Fibroblast of lung (primary cell): ENCODE data around the gene ZNHIT2. TPM values are rescaled to one million over a fixed set of nuclear protein-coding genes. Genes with fewer than 3 reads are reported as not detected.

ENCODE experiments used
- DNase-seq, 2 donors: peaks; one replicate each; pipeline versions ENCODE4 v3.0.0 to v3.0.0-alpha.2; 2010; ENCODE audit warnings: low read depth in 2 of 2
- H2AFZ ChIP-seq: 2 replicates; pipeline ENCODE4 v1.5.1; 2012; ENCODE audit warnings: low read length, control low read depth, inconsistent platforms
- H3K27ac ChIP-seq: 2 replicates; pipeline ENCODE4 v1.5.1; 2011; ENCODE audit warnings: low read length, control low read depth; ENCODE audit not compliant: insufficient read depth
- H3K27me3 ChIP-seq: 2 replicates; pipeline ENCODE4 v1.5.1; 2011; ENCODE audit warnings: mild to moderate bottlenecking, low read length; ENCODE audit not compliant: control insufficient read depth, insufficient read depth
- H3K36me3 ChIP-seq: 2 replicates; pipeline ENCODE4 v1.5.1; 2011; ENCODE audit warnings: low read length; ENCODE audit not compliant: control insufficient read depth, insufficient read depth
- H3K4me1 ChIP-seq: 2 replicates; pipeline ENCODE4 v1.5.1; 2011; ENCODE audit warnings: low read length; ENCODE audit not compliant: control insufficient read depth, insufficient read depth; ENCODE audit errors: extremely low read depth
- H3K4me2 ChIP-seq: 2 replicates; pipeline ENCODE4 v1.5.1; 2011; ENCODE audit warnings: low read length, control low read depth; ENCODE audit not compliant: insufficient read depth; ENCODE audit errors: extremely low read depth
- H3K4me3 ChIP-seq, 4 experiments: fragments of 200-600 bp in 1 of 4; sonication (generic) in 1 of 4; replicated peaks in 1 of 4; 2 replicates each; pipeline ENCODE4 v1.5.1; 2011 to 2016; ENCODE audit warnings: low read length in 4 of 4, low read depth in 3 of 4, mild to moderate bottlenecking in 3 of 4, control low read depth in 2 of 4, inconsistent platforms in 1 of 4, mixed read lengths in 1 of 4; ENCODE audit not compliant: insufficient read depth in 1 of 4; ENCODE audit errors: control extremely low read depth in 1 of 4
- H3K79me2 ChIP-seq: 2 replicates; pipeline ENCODE4 v1.5.1; 2012; ENCODE audit warnings: mild to moderate bottlenecking, low read length, inconsistent platforms; ENCODE audit not compliant: control insufficient read depth, insufficient read depth
- H3K9ac ChIP-seq: 2 replicates; pipeline ENCODE4 v1.5.1; 2011; ENCODE audit warnings: mild to moderate bottlenecking, low read length, control low read depth; ENCODE audit not compliant: insufficient read depth
- H3K9me3 ChIP-seq: 2 replicates; pipeline ENCODE4 v1.5.1; 2012; ENCODE audit warnings: low read depth, low read length; ENCODE audit not compliant: control insufficient read depth, insufficient read depth
- H4K20me1 ChIP-seq: 2 replicates; pipeline ENCODE4 v1.5.1; 2011; ENCODE audit warnings: low read length; ENCODE audit not compliant: control insufficient read depth, insufficient read depth; ENCODE audit errors: extremely low read depth
- EZH2 ChIP-seq: IDR thresholded peaks from 2 replicates; pipeline ENCODE4 v1.5.1; 2012; ENCODE audit warnings: low read length, control low read depth, mild to moderate bottlenecking; ENCODE audit errors: missing control alignments
- polyA plus RNA-seq, 2 donors: library from polyadenylated mRNA; depleted of rRNA in 1 of 2; stranded (reverse) in 1 of 2; unstranded in 1 of 2; fragments of >200 nt; gene quantifications; 2 replicates each; pipeline ENCODE4 v1.2.1, GENCODE V29; 2011 to 2012; ENCODE audit warnings: missing spikeins in 1 of 2
- total RNA-seq: library from RNA; depleted of rRNA; stranded (reverse); fragments of >200 nt; gene quantifications from 2 replicates; pipeline ENCODE4 v1.2.1, GENCODE V29; 2014
- TF ChIP-seq, protein P1 (sequence below), 2 donors: IDR thresholded peaks in 1 of 2; conservative IDR thresholded peaks in 1 of 2; 1 replicate in 1 of 2; 2 replicates in 1 of 2; pipeline ENCODE4 v1.5.1; 2011 to 2012; ENCODE audit warnings: low read length in 2 of 2, control low read depth in 1 of 2, inconsistent platforms in 1 of 2, low read depth in 1 of 2, mild to moderate bottlenecking in 1 of 2

The ZNHIT2 gene
- total and polyA plus RNA-seq, 2 donors (not counting 1 experiment from before 2014, with no cell fraction given) = 1.4 to 13.2 TPM

DNA sequence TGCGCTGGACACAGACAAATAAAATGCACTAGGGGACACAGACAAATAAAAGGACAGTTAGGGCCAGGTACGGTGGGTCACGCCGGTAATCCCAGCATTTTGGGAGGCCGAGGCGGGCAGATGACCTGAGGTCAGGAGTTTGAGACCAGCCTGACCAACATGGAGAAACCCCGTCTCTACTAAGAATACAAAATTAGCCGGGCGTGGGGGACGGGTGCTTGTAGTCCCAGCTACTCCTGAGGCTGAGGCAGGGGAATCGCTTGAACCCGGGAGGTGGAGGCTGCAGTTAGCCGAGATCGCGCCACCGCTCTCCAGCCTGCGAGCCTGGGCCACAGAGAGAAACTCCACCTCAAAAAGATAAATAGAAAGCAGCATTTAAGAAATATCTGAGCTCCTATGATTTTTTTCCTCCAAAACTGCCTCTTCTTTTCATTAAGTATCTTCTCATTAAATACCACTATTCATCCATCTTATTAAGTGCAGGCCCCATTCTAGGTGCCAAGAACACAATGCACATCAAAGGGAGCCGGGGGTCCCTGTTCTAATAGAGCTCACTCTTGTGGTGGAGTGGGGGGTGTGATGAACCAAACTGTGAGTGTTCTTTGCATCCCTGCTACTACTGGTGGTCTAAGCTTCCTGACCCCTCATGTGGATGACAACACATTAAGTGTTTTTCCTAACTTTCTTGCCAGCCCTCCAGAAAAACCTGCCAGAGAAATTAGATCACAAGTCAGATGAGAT lies 766 bp upstream of the ZNHIT2 start:
- Histone ChIP-seq H3K4me2 (no peak overlapping the region), H3K27ac (no peak overlapping the region), H3K27me3 (no peaks in the 10 kb centered on the region), H3K9ac (no peak overlapping the region), H3K9me3 (no peaks in the 10 kb centered on the region), H3K4me3 (no peak overlapping the region), H3K79me2 (peaks cover 39% of the 10 kb centered on the region), H2AFZ (no peak overlapping the region), H3K4me1 (peaks cover 10% of the 10 kb centered on the region), H4K20me1 (no peaks in the 10 kb centered on the region), H3K36me3 (peaks cover 15% of the 10 kb centered on the region)
- TF ChIP-seq EZH2 = no peak
- TF ChIP-seq, protein P1, sequence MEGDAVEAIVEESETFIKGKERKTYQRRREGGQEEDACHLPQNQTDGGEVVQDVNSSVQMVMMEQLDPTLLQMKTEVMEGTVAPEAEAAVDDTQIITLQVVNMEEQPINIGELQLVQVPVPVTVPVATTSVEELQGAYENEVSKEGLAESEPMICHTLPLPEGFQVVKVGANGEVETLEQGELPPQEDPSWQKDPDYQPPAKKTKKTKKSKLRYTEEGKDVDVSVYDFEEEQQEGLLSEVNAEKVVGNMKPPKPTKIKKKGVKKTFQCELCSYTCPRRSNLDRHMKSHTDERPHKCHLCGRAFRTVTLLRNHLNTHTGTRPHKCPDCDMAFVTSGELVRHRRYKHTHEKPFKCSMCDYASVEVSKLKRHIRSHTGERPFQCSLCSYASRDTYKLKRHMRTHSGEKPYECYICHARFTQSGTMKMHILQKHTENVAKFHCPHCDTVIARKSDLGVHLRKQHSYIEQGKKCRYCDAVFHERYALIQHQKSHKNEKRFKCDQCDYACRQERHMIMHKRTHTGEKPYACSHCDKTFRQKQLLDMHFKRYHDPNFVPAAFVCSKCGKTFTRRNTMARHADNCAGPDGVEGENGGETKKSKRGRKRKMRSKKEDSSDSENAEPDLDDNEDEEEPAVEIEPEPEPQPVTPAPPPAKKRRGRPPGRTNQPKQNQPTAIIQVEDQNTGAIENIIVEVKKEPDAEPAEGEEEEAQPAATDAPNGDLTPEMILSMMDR (conservative IDR thresholded peaks at IDR 0.05 in 1 of 2, IDR thresholded peaks at IDR 0.05 in 1 of 2; ENCODE audit: low read depth in 1 of 2, low read length in 2 of 2) = no peak
- DNase-seq = no peak

DNA sequence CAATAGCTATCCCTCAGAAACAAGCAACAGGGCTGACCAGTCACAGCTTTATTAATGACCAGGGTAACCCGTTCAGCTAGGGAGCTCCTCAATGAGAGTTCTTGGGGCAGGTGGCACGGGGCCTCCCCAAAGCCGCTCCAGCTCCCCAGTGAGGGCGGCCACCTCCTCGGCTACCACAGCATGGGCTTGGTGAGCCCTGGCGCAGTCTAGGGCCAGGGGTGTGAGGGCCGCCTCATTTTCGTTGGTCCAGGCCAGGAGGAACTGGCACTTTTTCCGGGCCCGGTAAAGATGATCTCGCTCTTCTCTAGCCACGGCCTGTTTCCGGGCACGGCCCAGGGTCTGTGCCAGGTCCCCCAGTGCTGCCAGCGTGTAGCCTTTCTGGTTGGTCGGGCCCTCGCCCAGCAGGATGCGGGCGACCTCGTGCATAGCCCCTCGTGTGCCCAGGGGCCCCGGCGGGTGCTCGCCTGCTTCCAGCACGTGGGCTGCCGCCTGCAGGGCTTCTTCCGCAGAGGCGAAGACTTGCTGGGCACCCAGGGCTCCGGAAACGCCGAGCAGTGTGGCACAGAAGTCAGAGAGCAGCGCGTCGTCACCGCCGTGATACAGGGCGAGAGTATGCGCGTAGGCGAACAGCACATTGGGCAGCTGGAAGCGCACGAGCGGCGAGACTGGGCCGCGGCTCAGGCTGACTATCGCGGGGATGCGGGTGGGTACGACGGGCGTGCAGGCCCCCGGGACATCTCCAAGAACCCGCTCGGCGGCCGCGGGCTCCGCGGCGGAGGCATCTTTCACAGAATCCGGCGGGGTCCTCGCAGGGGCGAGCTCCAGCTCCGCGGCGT lies 913 bp downstream of the ZNHIT2 start:
- no peak overlapping the region for H2AFZ ChIP-seq
- H3K79me2 ChIP-seq = peaks cover 30% of the 10 kb centered on the region
- H3K27ac ChIP-seq = peak overlapping the region; percentile 85
- peak overlapping the region; percentile 64 for H3K4me2 ChIP-seq
- H3K9ac ChIP-seq = peak overlapping the region; percentile 88
- H4K20me1 ChIP-seq = no peaks in the 10 kb centered on the region
- no peaks in the 10 kb centered on the region for H3K27me3 ChIP-seq
- TF ChIP-seq, protein P1 (conservative IDR thresholded peaks at IDR 0.05 in 1 of 2, IDR thresholded peaks at IDR 0.05 in 1 of 2; ENCODE audit: low read depth in 1 of 2, low read length in 2 of 2) = no peak
- TF ChIP-seq EZH2 = no peak
- DNase-seq = peak; percentile 27 to 82
- peaks cover 15% of the 10 kb centered on the region for H3K36me3 ChIP-seq
- peak overlapping the region; percentile 74 to 94 (median 83) for H3K4me3 ChIP-seq
- no peaks in the 10 kb centered on the region for H3K9me3 ChIP-seq
- peaks cover 22% of the 10 kb centered on the region for H3K4me1 ChIP-seq

DNA sequence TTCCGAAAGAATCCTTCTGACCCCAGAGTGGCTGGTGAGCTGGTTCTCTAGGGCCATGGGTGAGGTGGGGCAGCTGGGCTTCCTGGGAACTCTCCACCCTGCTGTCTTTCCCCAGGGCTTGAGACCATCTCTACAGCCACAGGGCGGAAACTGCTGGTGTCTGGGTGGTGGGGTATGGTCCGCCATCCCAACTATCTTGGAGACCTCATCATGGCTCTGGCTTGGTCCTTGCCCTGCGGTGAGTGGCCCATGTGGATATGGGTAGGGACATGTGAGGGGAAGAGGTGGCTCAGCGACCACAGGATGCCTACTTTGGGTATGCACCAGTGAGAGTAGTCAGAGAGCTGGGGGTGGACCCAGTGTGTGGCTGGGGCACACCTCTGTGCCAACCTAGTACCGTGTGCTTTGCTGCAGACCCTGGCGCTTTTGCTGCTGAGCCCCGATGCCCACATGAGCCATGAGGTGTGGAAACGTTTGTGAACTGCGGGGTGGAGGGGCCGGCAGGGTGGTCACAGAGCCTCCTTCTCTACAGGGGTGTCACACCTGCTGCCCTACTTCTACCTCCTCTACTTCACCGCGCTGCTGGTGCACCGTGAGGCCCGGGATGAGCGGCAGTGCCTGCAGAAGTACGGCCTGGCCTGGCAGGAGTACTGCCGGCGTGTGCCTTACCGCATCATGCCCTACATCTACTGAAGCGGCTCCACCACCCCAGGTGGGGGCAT lies 2.0 kb downstream of the ZNHIT2 start:
- no peaks in the 10 kb centered on the region for H3K9me3 ChIP-seq
- no peak overlapping the region for H3K27ac ChIP-seq
- H3K4me3 ChIP-seq = no peak overlapping the region
- no peaks in the 10 kb centered on the region for H3K27me3 ChIP-seq
- TF ChIP-seq, protein P1 (conservative IDR thresholded peaks at IDR 0.05 in 1 of 2, IDR thresholded peaks at IDR 0.05 in 1 of 2; ENCODE audit: low read depth in 1 of 2, low read length in 2 of 2) = no peak
- no peak for TF ChIP-seq EZH2
- H3K4me2 ChIP-seq = no peak overlapping the region
- peaks cover 19% of the 10 kb centered on the region for H3K79me2 ChIP-seq
- no peaks in the 10 kb centered on the region for H4K20me1 ChIP-seq
- no peak for DNase-seq
- no peak overlapping the region for H3K9ac ChIP-seq
- peaks cover 19% of the 10 kb centered on the region for H3K4me1 ChIP-seq
- peaks cover 12% of the 10 kb centered on the region for H3K36me3 ChIP-seq
- H2AFZ ChIP-seq = no peak overlapping the region
